ENCODE results near the gene SDHC. TPM values are rescaled to one million over a fixed set of nuclear protein-coding genes. Genes with fewer than 3 reads are reported as not detected.
"Not testable (repeated sequence)": the region's sequence is repeated elsewhere in the genome, so short reads cannot be mapped to it uniquely, and the experiment has no call there.

The SDHC gene
- polyA plus RNA-seq, 3 donors: 208 to 350 (median 323) TPM

GRCh38 chr1:161407451-161407985, 93.3 kb downstream of the SDHC start:
- H3K4me2 ChIP-seq (replicated peaks; ENCODE audit: extremely low read depth, low read length, poor library complexity, severe bottlenecking): no peak overlapping the region
- H3K9me3 ChIP-seq (replicated peaks in 1 of 2; ENCODE audit: control insufficient read depth in 1 of 2, insufficient read depth in 1 of 2, low read length in 2 of 2): peaks cover 16 to 17% of the 10 kb centered on the region in 2 donors
- no peaks in the 10 kb centered on the region for H3K36me3 ChIP-seq (replicated peaks in 1 of 2; ENCODE audit: control insufficient read depth in 1 of 2, insufficient read depth in 2 of 2, low read length in 2 of 2)
- whole genome bisulfite sequencing (ENCODE audit: insufficient coverage): 100% methylated on average over 3 of the region's 6 CpGs
- intact Hi-C loops (cut with micrococcal nuclease): no loop called here
- peaks cover 12 to 17% of the 10 kb centered on the region in 2 donors for H3K36me3 Mint-ChIP-seq
- no peak overlapping the region for H2AFZ ChIP-seq (ENCODE audit: insufficient read depth, low read depth, low read length, poor library complexity, severe bottlenecking)
- no peak overlapping the region for H3K9ac ChIP-seq (ENCODE audit: insufficient read depth, low read length, poor library complexity, severe bottlenecking)
- H4K20me1 ChIP-seq (ENCODE audit: insufficient read depth, low read length): no peaks in the 10 kb centered on the region
- peaks cover 16 to 41% (median 32%) of the 10 kb centered on the region in 7 donors for H3K9me3 Mint-ChIP-seq
- H3K27me3 ChIP-seq (ENCODE audit: control insufficient read depth in 2 of 2, insufficient read depth in 2 of 2, low read length in 2 of 2): peaks cover 13 to 14% of the 10 kb centered on the region in 2 donors
- H3K4me3 Mint-ChIP-seq: no peak overlapping the region
- no peak overlapping the region for H3K4me3 ChIP-seq (replicated peaks in 1 of 3; ENCODE audit: low read depth in 2 of 3, low read length in 3 of 3)
- no peak overlapping the region for H3K27ac ChIP-seq (ENCODE audit: low read depth in 1 of 2, low read length in 2 of 2)
- TF ChIP-seq CTCF (IDR thresholded peaks at IDR 0.05): no peak
- H3K27ac Mint-ChIP-seq: no peak overlapping the region
- peaks cover 5% of the 10 kb centered on the region for H3K4me1 Mint-ChIP-seq
- DNase-seq: no peak
- H3K27me3 Mint-ChIP-seq (ENCODE audit: low read depth in 3 of 3): peaks cover 24 to 29% (median 24%) of the 10 kb centered on the region in 3 donors
- H3K79me2 ChIP-seq (ENCODE audit: insufficient read depth, low read length): no peaks in the 10 kb centered on the region
- no peaks in the 10 kb centered on the region for H3K4me1 ChIP-seq (ENCODE audit: control insufficient read depth in 1 of 2, insufficient read depth in 2 of 2, low read length in 2 of 2)

- peaks cover 5% of the 10 kb centered on the region for H3K4me1 Mint-ChIP-seq
- H3K4me3 Mint-ChIP-seq: no peak overlapping the region
- no peak overlapping the region for H3K4me2 ChIP-seq (replicated peaks; ENCODE audit: extremely low read depth, low read length, poor library complexity, severe bottlenecking)
- no peak for DNase-seq
- H2AFZ ChIP-seq (ENCODE audit: insufficient read depth, low read depth, low read length, poor library complexity, severe bottlenecking): no peak overlapping the region
- H3K27me3 Mint-ChIP-seq (ENCODE audit: low read depth in 3 of 3): peaks cover 15 to 21% (median 19%) of the 10 kb centered on the region in 3 donors
- no peak overlapping the region for H3K27ac ChIP-seq (ENCODE audit: low read depth in 1 of 2, low read length in 2 of 2)
- no peak overlapping the region for H3K9ac ChIP-seq (ENCODE audit: insufficient read depth, low read length, poor library complexity, severe bottlenecking)
- no peaks in the 10 kb centered on the region for H3K79me2 ChIP-seq (ENCODE audit: insufficient read depth, low read length)
- no peak overlapping the region for H3K27ac Mint-ChIP-seq
- peaks cover 12 to 14% of the 10 kb centered on the region in 2 donors for H3K27me3 ChIP-seq (ENCODE audit: control insufficient read depth in 2 of 2, insufficient read depth in 2 of 2, low read length in 2 of 2)
- H3K9me3 Mint-ChIP-seq: peaks cover 16 to 32% (median 23%) of the 10 kb centered on the region in 7 donors
- H3K4me3 ChIP-seq (replicated peaks in 1 of 3; ENCODE audit: low read depth in 2 of 3, low read length in 3 of 3): no peak overlapping the region
- H4K20me1 ChIP-seq (ENCODE audit: insufficient read depth, low read length): no peaks in the 10 kb centered on the region
- H3K9me3 ChIP-seq (replicated peaks in 1 of 2; ENCODE audit: control insufficient read depth in 1 of 2, insufficient read depth in 1 of 2, low read length in 2 of 2): peaks cover 12 to 16% of the 10 kb centered on the region in 2 donors
- WGBS (ENCODE audit: insufficient coverage): no CpG with 5 or more reads among the region's 3 CpGs
- no peaks in the 10 kb centered on the region for H3K4me1 ChIP-seq (ENCODE audit: control insufficient read depth in 1 of 2, insufficient read depth in 2 of 2, low read length in 2 of 2)
- H3K36me3 Mint-ChIP-seq: peaks cover 12 to 15% of the 10 kb centered on the region in 2 donors
- intact Hi-C loops (cut with micrococcal nuclease): no loop called here
- no peak for TF ChIP-seq CTCF (IDR thresholded peaks at IDR 0.05)
- H3K36me3 ChIP-seq (replicated peaks in 1 of 2; ENCODE audit: control insufficient read depth in 1 of 2, insufficient read depth in 2 of 2, low read length in 2 of 2): no peaks in the 10 kb centered on the region
Measured at GRCh38 chr1:161408429-161409052, 94.4 kb downstream of the SDHC start.

GRCh38 chr1:161409848-161410635, 95.9 kb downstream of the SDHC start:
- H3K27me3 ChIP-seq (ENCODE audit: control insufficient read depth in 2 of 2, insufficient read depth in 2 of 2, low read length in 2 of 2); H3K4me3 ChIP-seq (replicated peaks in 1 of 3; ENCODE audit: low read depth in 2 of 3, low read length in 3 of 3); H3K9me3 ChIP-seq (replicated peaks in 1 of 2; ENCODE audit: control insufficient read depth in 1 of 2, insufficient read depth in 1 of 2, low read length in 2 of 2); H3K4me1 Mint-ChIP-seq; DNase-seq; H3K36me3 ChIP-seq (replicated peaks in 1 of 2; ENCODE audit: control insufficient read depth in 1 of 2, insufficient read depth in 2 of 2, low read length in 2 of 2); H3K36me3 Mint-ChIP-seq; H3K4me3 Mint-ChIP-seq; H4K20me1 ChIP-seq (ENCODE audit: insufficient read depth, low read length); intact Hi-C loops (cut with micrococcal nuclease); H3K79me2 ChIP-seq (ENCODE audit: insufficient read depth, low read length); H3K4me2 ChIP-seq (replicated peaks; ENCODE audit: extremely low read depth, low read length, poor library complexity, severe bottlenecking); H3K27ac Mint-ChIP-seq; H3K27ac ChIP-seq (ENCODE audit: low read depth in 1 of 2, low read length in 2 of 2); H2AFZ ChIP-seq (ENCODE audit: insufficient read depth, low read depth, low read length, poor library complexity, severe bottlenecking); H3K4me1 ChIP-seq (ENCODE audit: control insufficient read depth in 1 of 2, insufficient read depth in 2 of 2, low read length in 2 of 2); H3K9ac ChIP-seq (ENCODE audit: insufficient read depth, low read length, poor library complexity, severe bottlenecking): not testable (repeated sequence)
- H3K27me3 Mint-ChIP-seq (ENCODE audit: low read depth in 3 of 3): peaks cover 6 to 10% (median 6%) of the 10 kb centered on the region in 3 donors
- H3K9me3 Mint-ChIP-seq: peaks cover 7 to 20% (median 12%) of the 10 kb centered on the region in 7 donors
- WGBS (ENCODE audit: insufficient coverage): 79% methylated on average over 10 of the region's 13 CpGs
